NT2/D1 (cell line): Measurements from ENCODE around the gene PPP1R26.

Source experiments
- SUZ12 ChIP-seq: IDR thresholded peaks from 2 replicates; pipeline ENCODE4 v1.6.1; 2011; ENCODE audit not compliant: insufficient read length, insufficient read depth; ENCODE audit errors: extremely low read depth
- YY1 ChIP-seq: IDR thresholded peaks from 2 replicates; pipeline ENCODE4 v1.6.1; 2011; ENCODE audit not compliant: insufficient read length, insufficient read depth
- ZNF274 ChIP-seq: IDR thresholded peaks from 2 replicates; pipeline ENCODE4 v1.6.1; 2011; ENCODE audit warnings: mild to moderate bottlenecking, low read depth, low read length

DNA sequence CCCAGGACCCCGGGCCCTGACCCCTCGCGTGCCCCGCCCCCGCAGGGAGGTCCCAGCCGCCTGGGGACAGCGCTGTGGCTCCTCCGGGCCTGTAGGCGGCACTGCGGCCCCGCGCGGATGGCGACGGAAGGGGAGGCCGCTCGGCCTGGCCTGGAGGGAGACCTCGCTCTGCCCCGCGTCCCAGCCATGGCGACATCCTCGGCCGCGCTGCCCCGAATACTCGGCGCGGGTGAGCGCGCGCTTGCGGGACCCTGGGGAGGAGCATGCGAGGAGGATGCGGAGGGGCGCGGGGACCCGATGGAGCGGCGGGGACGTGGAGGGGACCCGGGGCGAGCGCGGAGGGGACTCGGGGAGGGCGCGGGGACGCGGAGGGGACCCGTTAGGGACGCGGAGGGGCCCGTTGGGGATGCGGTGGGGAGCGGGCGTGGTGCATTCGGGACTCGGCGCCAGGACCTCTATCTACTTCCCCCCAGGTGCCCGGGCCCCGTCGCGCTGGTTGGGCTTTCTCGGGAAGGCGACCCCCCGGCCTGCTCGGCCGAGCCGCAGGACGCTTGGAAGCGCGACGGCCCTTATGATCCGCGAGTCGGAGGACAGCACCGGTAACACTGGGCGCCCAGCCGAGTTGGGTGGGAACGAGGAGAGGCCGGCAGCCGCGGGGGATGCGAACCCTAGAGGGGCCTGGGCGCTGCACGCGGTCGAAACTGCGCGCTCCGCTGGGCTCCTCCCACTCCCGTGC lies 21.1 kb downstream of the PPP1R26 start, which contains the start of gene MRPS2:
- peak; percentile 53 for TF ChIP-seq YY1
- TF ChIP-seq ZNF274, result no peak
- no peak for TF ChIP-seq SUZ12
